Measurements from ENCODE around the gene SH3D19.

SH3D19 gene

GRCh38 chr4:151173871-151174270 lies 151.5 kb downstream of the SH3D19 start:
- no peak for TF ChIP-seq ZFX (IDR thresholded peaks at IDR 0.05)
- TF ChIP-seq CTCF (conservative IDR thresholded peaks at IDR 0.05) = no peak
- no peak overlapping the region; the same call in 1 of the 2 replicates for H3K27ac ChIP-seq

- TF ChIP-seq CTCF (conservative IDR thresholded peaks at IDR 0.05) = no peak
- no peak for TF ChIP-seq ZFX (IDR thresholded peaks at IDR 0.05)
- H3K27ac ChIP-seq = no peak overlapping the region
Observed at GRCh38 chr4:151169900-151170299, 155.5 kb downstream of the SH3D19 start.

GRCh38 chr4:151169223-151169622 lies 156.2 kb downstream of the SH3D19 start:
- no peak for TF ChIP-seq ZFX (IDR thresholded peaks at IDR 0.05)
- no peak for TF ChIP-seq CTCF (conservative IDR thresholded peaks at IDR 0.05)
- H3K27ac ChIP-seq = no peak overlapping the region

- no peak for TF ChIP-seq CTCF (conservative IDR thresholded peaks at IDR 0.05)
- TF ChIP-seq ZFX (IDR thresholded peaks at IDR 0.05) = no peak
- no peak overlapping the region for H3K27ac ChIP-seq
Observed at GRCh38 chr4:151167561-151167960, 157.8 kb downstream of the SH3D19 start.

GRCh38 chr4:151166636-151167035 lies 158.8 kb downstream of the SH3D19 start:
- TF ChIP-seq CTCF (conservative IDR thresholded peaks at IDR 0.05) (no peak), ZFX (IDR thresholded peaks at IDR 0.05) (no peak)
- no peak overlapping the region for H3K27ac ChIP-seq

GRCh38 chr4:151165205-151166000 lies 160.0 kb downstream of the SH3D19 start:
- TF ChIP-seq ZFX (IDR thresholded peaks at IDR 0.05) (no peak), CTCF (conservative IDR thresholded peaks at IDR 0.05) (no peak)
- H3K27ac ChIP-seq = peak overlapping the region; percentile 60

- H3K27ac ChIP-seq = no peak overlapping the region
Observed at GRCh38 chr4:151163855-151164254, 161.6 kb downstream of the SH3D19 start.

More at GRCh38 chr4:151163855-151164254, 161.6 kb downstream of the SH3D19 start:
- no peak for TF ChIP-seq ZFX (IDR thresholded peaks at IDR 0.05)
- no peak for TF ChIP-seq CTCF (conservative IDR thresholded peaks at IDR 0.05)
